WTC11 (cell line): Measurements from ENCODE around the gene DNAJC15. TPM values are rescaled to one million over a fixed set of nuclear protein-coding genes. Genes with fewer than 3 reads are reported as not detected.

Source experiments
- ATAC-seq: fragments of 200-7000 bp; cut with Tn5 transposase; 2 replicates; pipeline ENCODE4 v1.10.0; 2021; ENCODE audit warnings: mild to moderate bottlenecking, moderate library complexity
- CTCF ChIA-PET: fragments of 300-600 bp; sonication (Branson Sonifier 250); formaldehyde crosslinking; loops from one replicate; lab custom pipeline; 2021; ENCODE audit warnings: antibody characterized with exemption; lab: Charles Lee
- POLR2A ChIA-PET: fragments of 350-600 bp; sonication (Branson Sonifier 250); formaldehyde crosslinking; loops from one replicate; lab custom pipeline; 2021; ENCODE audit warnings: antibody characterized with exemption; lab: Charles Lee
- DNase-seq: peaks from one replicate; pipeline ENCODE4 v3.0.0; 2021; ENCODE audit warnings: low spot score
- H3K27ac Mint-ChIP-seq: 2 replicates; pipeline ENCODE4 v1.8.0; 2021; ENCODE audit warnings: mixed read lengths
- H3K27me3 Mint-ChIP-seq: 2 replicates; pipeline ENCODE4 v1.8.0; 2021; ENCODE audit warnings: low read depth, mild to moderate bottlenecking, moderate library complexity, mixed read lengths
- H3K36me3 Mint-ChIP-seq: 2 replicates; pipeline ENCODE4 v1.8.0; 2021; ENCODE audit warnings: mixed read lengths
- H3K4me1 Mint-ChIP-seq: 2 replicates; pipeline ENCODE4 v1.8.0; 2022; ENCODE audit warnings: mixed read lengths
- H3K4me3 Mint-ChIP-seq: 2 replicates; pipeline ENCODE4 v1.8.0; 2021; ENCODE audit warnings: mild to moderate bottlenecking, moderate library complexity, mixed read lengths
- H3K9me3 Mint-ChIP-seq: 2 replicates; pipeline ENCODE4 v1.8.0; 2021; ENCODE audit warnings: mixed read lengths
- ATF1 ChIP-seq: sonication (generic); formaldehyde crosslinking; IDR thresholded peaks from 2 replicates; pipeline ENCODE4 v1.8.1; 2023; ENCODE audit warnings: mild to moderate bottlenecking, moderate library complexity, missing genetic modification reagents
- ATF2 ChIP-seq: sonication (generic); formaldehyde crosslinking; IDR thresholded peaks from 2 replicates; pipeline ENCODE4 v1.8.1; 2022; ENCODE audit warnings: low read depth, missing genetic modification reagents, borderline replicate concordance
- ESRRA ChIP-seq: sonication (generic); formaldehyde crosslinking; IDR thresholded peaks from 2 replicates; pipeline ENCODE4 v1.8.1; 2022; ENCODE audit warnings: mild to moderate bottlenecking, missing genetic modification reagents, borderline replicate concordance
- ETV6 ChIP-seq: sonication (generic); formaldehyde crosslinking; IDR thresholded peaks from 2 replicates; pipeline ENCODE4 v1.8.1; 2022; ENCODE audit warnings: mild to moderate bottlenecking, missing genetic modification reagents
- FOXP1 ChIP-seq: sonication (generic); formaldehyde crosslinking; IDR thresholded peaks from 2 replicates; pipeline ENCODE4 v1.8.0; 2022; ENCODE audit warnings: missing genetic modification reagents, mild to moderate bottlenecking, moderate library complexity, borderline replicate concordance
- JAZF1 ChIP-seq: fragments of 250-450 bp; sonication (Bioruptor Pico); IDR thresholded peaks from 2 replicates; pipeline ENCODE4 v1.9.0; 2021; ENCODE audit warnings: moderate library complexity, mild to moderate bottlenecking, inconsistent platforms
- JUN ChIP-seq: sonication (generic); formaldehyde crosslinking; IDR thresholded peaks from 2 replicates; pipeline ENCODE4 v1.8.0; 2023; ENCODE audit warnings: mild to moderate bottlenecking, missing genetic modification reagents
- MAX ChIP-seq: sonication (generic); formaldehyde crosslinking; IDR thresholded peaks from 2 replicates; pipeline ENCODE4 v1.8.0; 2022; ENCODE audit warnings: mild to moderate bottlenecking, missing genetic modification reagents
- NFATC4 ChIP-seq: fragments of 250-450 bp; sonication (Bioruptor Pico); IDR thresholded peaks from 2 replicates; pipeline ENCODE4 v1.9.0; 2021; ENCODE audit warnings: mild to moderate bottlenecking
- NFYB ChIP-seq: sonication (generic); formaldehyde crosslinking; conservative IDR thresholded peaks from 2 replicates; pipeline ENCODE4 v1.8.0; 2022; ENCODE audit warnings: low read depth, missing genetic modification reagents
- PRDM15 ChIP-seq: sonication (generic); formaldehyde crosslinking; IDR thresholded peaks from 2 replicates; pipeline ENCODE4 v1.8.0; 2022; ENCODE audit warnings: missing genetic modification reagents
- PRRX2 ChIP-seq: fragments of 250-450 bp; sonication (Bioruptor Pico); IDR thresholded peaks from 2 replicates; pipeline ENCODE4 v1.8.0; 2021; ENCODE audit warnings: mild to moderate bottlenecking
- SOX15 ChIP-seq: fragments of 250-450 bp; sonication (Bioruptor Pico); IDR thresholded peaks from 2 replicates; pipeline ENCODE4 v1.9.0; 2021; ENCODE audit warnings: mild to moderate bottlenecking
- SP1 ChIP-seq: sonication (generic); formaldehyde crosslinking; conservative IDR thresholded peaks from 2 replicates; pipeline ENCODE4 v1.8.1; 2022; ENCODE audit warnings: missing genetic modification reagents
- STAT6 ChIP-seq: sonication (generic); formaldehyde crosslinking; conservative IDR thresholded peaks from 2 replicates; pipeline ENCODE4 v1.8.1; 2023; ENCODE audit warnings: mild to moderate bottlenecking, low read depth, missing genetic modification reagents, moderate library complexity
- TCF7 ChIP-seq: sonication (generic); formaldehyde crosslinking; IDR thresholded peaks from 2 replicates; pipeline ENCODE4 v1.8.0; 2022; ENCODE audit warnings: mild to moderate bottlenecking, low read depth, missing genetic modification reagents, moderate library complexity
- USF1 ChIP-seq: sonication (generic); formaldehyde crosslinking; IDR thresholded peaks from 2 replicates; pipeline ENCODE4 v1.8.0; 2022; ENCODE audit warnings: mild to moderate bottlenecking, missing genetic modification reagents
- ZNF263 ChIP-seq: sonication (generic); formaldehyde crosslinking; IDR thresholded peaks from 2 replicates; pipeline ENCODE4 v1.8.1; 2022; ENCODE audit warnings: low read depth, mild to moderate bottlenecking, moderate library complexity, missing genetic modification reagents
- ZNF317 ChIP-seq: sonication (generic); formaldehyde crosslinking; IDR thresholded peaks from 2 replicates; pipeline ENCODE4 v1.8.1; 2023; ENCODE audit warnings: low read depth, mild to moderate bottlenecking, moderate library complexity, missing genetic modification reagents, borderline replicate concordance
- ZNF396 ChIP-seq: fragments of 250-450 bp; sonication (Bioruptor Pico); IDR thresholded peaks from 2 replicates; pipeline ENCODE4 v1.8.0; 2021; ENCODE audit warnings: mild to moderate bottlenecking, moderate library complexity, borderline replicate concordance
- ZNF532 ChIP-seq: fragments of 250-450 bp; sonication (Bioruptor Pico); IDR thresholded peaks from 2 replicates; pipeline ENCODE4 v1.9.0; 2021; ENCODE audit warnings: mild to moderate bottlenecking, borderline replicate concordance
- total RNA-seq: library from RNA; stranded (reverse); gene quantifications from 3 replicates; pipeline ENCODE4 v1.2.3, GENCODE V29; 2021

DNAJC15 gene
- total RNA-seq, 1 experiment from 2014 or later: 12.2 TPM

- TF ChIP-seq PRDM15 (CRISPR knock-in tag) (no peak), ATF1 (no peak), ZNF396 (CRISPR knock-in tag) (no peak), ESRRA (no peak), ZNF263 (CRISPR knock-in tag) (no peak), SP1 (no peak), TCF7 (CRISPR knock-in tag) (no peak), STAT6 (CRISPR knock-in tag) (no peak), JAZF1 (no peak)
Measured at GRCh38 chr13:42984026-42984425, 39.4 kb upstream of the DNAJC15 start (continued).

GRCh38 chr13:42984691-42985090 is 38.7 kb upstream of the DNAJC15 start:
- Mint-ChIP-seq H3K4me3 (no peak overlapping the region), H3K27ac (no peak overlapping the region), H3K4me1 (peaks cover 31% of the 10 kb centered on the region), H3K9me3 (peaks cover 17% of the 10 kb centered on the region), H3K36me3 (peaks cover 7% of the 10 kb centered on the region), H3K27me3 (no peaks in the 10 kb centered on the region)
- TF ChIP-seq ZNF532 (CRISPR knock-in tag) (no peak), SOX15 (CRISPR knock-in tag) (no peak), ATF2 (CRISPR knock-in tag) (no peak), ETV6 (CRISPR knock-in tag) (no peak), JUN (CRISPR knock-in tag) (no peak), MAX (CRISPR knock-in tag) (no peak), PRDM15 (CRISPR knock-in tag) (no peak), FOXP1 (CRISPR knock-in tag) (no peak), NFYB (CRISPR knock-in tag) (no peak), PRRX2 (CRISPR knock-in tag) (no peak), USF1 (CRISPR knock-in tag) (no peak), NFATC4 (CRISPR knock-in tag) (no peak), ZNF317 (CRISPR knock-in tag) (no peak)
- ATAC-seq: no peak
- no peak for DNase-seq
- POLR2A ChIA-PET: no interaction called here
- CTCF ChIA-PET: no interaction called here
